ENCODE results near the gene UCN2.

Gene UCN2, protein sequence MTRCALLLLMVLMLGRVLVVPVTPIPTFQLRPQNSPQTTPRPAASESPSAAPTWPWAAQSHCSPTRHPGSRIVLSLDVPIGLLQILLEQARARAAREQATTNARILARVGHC

DNA sequence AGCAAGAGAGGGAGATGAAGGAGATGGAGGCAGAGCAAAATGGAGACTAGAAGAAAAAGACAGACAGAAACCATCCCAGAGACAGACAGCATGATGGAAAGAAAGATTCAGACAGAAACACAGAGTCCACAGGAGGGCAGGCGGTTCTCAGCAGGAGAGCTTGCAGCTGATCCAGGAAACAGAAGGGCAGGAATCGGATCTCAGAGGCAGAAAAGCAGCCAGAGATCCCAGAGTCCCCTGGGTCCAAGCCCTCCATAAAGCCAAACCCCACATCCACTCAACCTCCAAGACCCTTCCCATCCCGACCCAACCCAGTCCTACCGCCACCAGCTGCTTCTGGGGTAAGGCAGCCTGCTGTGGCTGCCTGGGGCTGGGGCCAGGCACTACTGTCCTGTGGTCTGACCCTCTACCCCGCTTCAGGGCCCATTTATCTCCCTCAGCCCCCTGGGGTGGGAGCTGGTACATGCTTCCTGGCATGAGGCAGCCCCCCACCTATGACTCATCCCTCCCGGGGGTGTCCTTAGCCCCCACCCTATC lies at the start of gene UCN2:
Gene UCN2 (minus strand): TSS at position 400 of the 537 bp plus-strand sequence. CDS start 657 bp downstream, outside the sequence.
- DNase-seq (ENCODE audit: low read depth in 2 of 3, low spot score in 2 of 3): no peak

DNA sequence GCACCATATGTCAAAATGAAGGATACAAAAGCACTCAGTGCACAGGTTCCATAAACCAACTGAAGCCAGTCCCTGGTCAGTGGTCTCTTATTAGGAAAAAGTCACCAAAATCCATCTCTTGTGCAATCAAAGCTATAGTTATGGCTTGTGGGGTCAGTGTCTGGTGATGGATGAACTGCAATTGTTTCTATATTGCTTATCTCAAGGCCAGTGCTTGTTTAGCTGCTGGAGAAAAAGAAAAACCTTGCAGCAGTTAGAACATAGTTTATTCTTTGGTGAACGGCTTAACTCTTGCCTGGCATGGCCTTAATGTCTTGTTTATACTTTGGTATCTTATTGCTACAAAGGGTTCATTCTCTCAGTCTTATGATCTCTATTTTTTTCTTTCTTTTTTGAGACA lies 48.7 kb upstream of the UCN2 start:
- DNase-seq (ENCODE audit: low read depth in 2 of 3, low spot score in 2 of 3): no peak

DNA sequence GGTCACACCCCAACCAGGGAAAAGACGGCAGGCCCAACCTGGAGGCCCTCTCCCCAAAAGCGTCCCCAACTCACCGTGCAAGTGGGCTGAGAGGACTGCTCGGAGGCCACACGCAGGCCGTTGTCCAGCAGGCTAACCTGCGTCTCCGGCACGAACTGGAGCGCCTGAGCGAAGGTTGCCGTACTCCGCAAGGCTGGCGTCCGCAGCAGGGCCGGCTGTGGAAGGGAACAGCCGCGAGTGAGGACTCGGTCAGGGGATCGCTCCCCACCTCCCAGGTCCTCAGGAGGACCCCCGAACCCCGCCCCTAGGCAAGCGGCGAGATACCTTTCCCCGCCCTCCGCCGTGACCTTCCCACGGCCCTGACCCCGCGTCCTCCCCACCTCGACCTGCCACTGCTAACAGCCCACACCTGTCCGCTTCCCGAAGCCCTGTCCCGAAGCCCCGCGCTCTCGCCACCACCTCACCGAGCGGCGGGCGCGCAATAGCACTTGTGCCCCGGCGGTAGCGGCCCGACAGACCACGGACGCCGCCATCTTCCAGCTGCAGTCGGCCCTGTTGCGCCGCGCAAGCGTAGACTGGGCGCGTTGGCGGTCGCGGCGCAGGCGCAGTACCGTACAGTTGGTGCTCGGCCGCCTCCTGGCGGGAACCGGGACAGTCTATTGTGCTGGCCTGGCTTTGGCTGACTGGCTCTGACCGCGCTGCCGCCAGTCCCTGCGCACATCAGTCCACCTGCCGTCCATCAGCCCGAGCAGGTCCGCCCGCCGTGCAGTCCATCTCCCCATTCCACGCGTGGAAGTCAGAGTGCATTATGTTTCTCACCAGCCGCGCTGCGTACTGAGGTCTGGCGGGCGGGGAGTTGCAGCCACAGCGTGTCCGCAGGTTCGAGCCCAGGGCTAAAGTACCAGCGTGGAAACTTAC lies 45.8 kb upstream of the UCN2 start, which contains the start of gene UQCRC1:
Gene UQCRC1 (minus strand): TSS at position 559 of the 918 bp plus-strand sequence. CDS start 26 bp downstream, at position 533.
- DNase-seq (ENCODE audit: low read depth in 2 of 3, low spot score in 2 of 3): peak; percentile 82 to 87 (median 86)

DNA sequence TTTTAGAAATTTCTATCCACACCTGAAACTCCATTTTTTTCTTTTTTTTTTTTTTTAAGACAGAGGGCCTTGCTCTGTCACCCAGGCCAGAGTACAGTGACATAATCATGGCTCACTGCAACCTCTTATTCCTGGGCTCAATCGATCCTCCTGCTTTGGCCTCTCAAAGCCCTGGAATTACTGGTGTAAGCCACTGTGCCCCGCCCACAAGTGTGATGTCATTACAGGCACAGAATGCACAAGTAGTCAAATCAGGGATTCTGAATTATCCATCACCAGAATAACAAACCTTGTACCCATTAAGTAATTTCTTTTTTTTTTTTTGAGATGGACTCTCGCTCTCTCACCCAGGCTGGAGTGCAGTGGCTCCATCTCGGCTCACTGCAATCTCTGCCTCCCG lies 43.9 kb upstream of the UCN2 start:
- no peak for DNase-seq (ENCODE audit: low read depth in 2 of 3, low spot score in 2 of 3)

DNA sequence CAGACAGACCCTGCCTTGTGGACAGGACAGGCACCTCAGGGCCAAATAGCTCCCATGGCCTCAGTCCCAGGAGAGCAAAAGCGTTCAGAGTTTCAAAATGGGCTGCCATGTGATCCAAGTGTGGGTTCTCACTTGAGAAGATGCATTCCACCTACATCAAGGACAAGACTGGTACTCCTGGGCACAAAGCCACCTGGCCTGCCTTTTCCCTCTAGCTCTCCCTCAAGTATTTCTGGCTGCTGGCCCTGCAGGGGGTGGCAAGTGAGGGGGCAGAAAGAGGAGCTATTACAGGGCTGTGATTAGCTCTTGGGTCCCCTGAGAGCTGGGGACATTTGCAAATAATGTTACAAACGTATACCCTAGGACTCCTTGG lies 38.0 kb upstream of the UCN2 start:
- no peak for DNase-seq (ENCODE audit: low read depth in 2 of 3, low spot score in 2 of 3)

DNA sequence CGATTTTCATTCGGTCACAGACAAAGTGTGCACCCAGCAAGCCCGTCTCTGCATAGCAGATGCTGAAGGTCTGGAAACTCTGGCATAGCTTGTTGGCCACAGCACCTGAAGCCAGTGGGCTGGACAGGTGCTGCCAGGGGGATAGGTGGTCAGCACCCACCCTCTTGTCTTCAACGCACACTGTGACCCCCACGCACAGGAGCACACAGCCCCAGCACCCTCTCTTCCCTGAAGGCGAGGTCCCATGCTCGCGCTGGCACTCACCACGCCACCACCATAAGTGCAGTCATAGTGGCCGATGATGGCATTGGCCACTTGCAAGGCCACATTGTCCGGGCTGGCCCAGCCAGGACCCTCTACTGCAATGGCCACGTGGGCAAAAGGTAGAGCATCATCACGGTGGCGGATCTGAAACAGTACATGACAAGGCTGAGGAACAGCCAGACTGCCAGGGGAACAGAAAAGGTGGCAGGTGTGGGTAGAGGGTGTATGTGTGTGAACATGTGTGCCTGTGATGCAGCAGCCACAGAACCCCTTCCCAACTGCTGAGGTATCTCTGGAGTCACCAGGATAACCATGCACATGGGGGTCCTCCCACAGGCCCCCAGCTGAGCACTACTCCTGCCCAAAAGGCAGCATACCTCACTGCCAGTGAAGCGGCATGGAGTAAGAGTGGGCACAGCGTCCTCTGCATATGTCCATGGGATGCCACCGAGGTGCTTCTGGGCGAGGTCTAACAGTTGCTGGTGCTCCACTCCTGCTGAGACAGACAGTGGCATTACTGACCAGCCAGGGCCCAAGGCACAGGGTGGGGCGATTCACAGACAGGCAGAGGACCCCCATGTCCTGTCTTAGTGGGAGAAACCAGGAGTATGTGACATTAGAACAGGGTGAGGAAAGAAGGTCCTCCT lies 37.4 kb upstream of the UCN2 start:
- DNase-seq (ENCODE audit: low read depth in 2 of 3, low spot score in 2 of 3): no peak

DNA sequence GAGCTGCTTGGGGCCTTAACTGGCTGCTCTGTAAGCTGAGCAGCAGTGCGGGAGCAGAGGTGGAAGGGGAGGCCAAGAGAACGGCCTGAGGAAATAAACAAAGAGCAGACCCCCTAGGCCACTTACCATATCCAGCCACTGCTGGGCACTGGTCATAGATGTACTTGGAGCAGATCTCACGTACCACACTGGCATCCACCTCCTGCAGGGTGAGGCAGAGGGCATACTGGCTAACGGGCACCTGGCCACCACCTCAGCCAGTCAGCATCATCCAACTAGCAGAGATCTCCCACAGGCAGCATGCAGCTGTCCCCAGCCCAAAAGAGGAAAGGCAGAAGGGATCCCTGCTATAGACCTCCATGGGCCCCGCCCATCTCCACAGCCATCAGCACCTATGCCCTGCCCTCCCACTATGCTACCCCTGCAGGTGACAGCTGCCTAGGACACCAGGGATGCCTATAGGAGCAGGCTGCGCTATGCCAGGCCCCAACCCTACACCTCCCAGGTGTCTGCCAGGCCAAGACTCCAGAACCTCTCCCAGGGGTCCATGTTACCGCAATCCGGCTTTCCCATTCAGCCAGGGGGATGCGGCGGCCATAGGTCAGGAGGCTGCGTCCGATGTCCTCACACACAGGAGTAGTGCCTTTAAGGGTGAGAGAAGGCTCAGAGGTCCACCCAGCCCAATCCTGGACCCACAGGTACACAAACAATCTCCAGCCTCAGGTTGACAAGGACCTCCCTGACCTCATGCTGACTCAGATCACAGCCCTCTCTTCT lies 36.1 kb upstream of the UCN2 start:
- DNase-seq (ENCODE audit: low read depth in 2 of 3, low spot score in 2 of 3): no peak

DNA sequence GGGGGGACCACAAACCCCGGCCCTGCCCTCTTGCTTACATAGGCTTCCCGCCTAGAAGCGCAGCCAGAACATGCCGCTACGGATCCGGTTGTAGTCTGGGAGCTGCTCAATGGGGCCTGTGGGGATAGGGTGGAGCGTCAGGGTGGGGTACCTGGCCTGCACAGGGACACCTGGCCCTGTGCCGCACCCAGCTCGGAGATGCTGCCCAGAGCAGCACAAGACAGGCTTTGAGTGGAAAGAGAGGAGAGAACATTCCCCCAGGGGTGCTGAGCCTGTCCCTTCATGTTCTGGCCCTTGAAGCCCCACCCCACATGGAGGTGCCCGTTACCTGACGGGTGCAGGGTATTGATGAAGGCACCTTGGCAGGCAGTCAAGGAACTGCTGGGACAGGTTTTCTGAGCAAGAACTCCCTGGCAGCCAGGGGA lies 35.5 kb upstream of the UCN2 start:
- no peak for DNase-seq (ENCODE audit: low read depth in 2 of 3, low spot score in 2 of 3)

DNA sequence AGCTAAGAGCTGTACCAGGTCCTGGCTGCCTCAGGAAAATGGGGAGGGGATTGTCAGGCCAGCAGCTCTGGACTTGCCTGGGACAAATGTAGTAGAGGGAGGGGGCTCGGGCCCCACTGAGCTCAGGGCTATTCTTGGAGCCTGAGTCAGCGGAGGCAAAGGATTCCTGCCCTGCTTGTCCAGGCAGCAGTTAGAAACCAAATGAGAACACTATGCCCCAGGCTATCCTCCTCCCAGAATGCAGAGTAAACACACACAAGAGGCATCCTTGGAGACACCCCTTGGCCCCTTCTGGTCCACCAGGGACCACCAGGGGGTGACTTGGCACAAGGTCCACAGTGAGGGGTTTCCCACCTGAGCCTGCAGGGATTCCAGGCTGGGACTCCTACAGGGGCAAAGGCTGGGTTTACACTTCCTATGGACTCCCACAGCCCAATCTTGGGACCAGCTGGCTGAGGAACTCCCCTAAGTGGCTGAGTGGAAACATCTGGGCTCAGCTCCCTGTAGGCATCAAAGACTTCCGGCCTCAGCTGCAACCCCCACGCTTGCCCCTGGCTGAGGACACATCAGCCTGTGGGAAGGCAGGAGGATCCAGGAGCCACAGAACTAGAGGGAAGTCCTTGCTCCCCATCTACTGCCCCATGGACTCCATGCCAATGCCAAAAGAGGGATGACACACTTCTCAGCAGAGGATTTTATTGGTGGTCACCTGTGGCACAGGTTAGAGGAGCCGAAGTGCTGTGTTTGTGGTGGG lies 34.9 kb upstream of the UCN2 start:
- no peak for DNase-seq (ENCODE audit: low read depth in 2 of 3, low spot score in 2 of 3)

DNA sequence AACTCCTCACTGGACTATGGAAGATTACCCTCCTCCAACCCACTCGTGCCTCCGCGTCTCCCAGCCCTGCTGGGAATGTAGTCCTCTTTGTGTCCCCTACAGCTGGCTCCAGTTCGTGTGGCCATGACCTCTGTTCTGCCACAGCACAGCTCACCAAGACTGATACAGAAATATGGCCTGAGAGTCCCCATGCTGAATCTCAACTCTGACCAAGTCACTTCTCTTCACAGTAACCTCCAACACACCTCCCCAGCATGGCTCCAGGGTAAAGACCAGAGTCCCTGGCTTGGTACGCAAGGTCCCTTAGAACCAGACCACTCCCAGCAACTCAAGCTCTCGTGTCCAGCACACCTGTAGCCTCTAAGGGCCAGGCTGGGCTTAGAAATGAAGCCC lies 33.8 kb upstream of the UCN2 start:
- DNase-seq (ENCODE audit: low read depth in 2 of 3, low spot score in 2 of 3): no peak

DNA sequence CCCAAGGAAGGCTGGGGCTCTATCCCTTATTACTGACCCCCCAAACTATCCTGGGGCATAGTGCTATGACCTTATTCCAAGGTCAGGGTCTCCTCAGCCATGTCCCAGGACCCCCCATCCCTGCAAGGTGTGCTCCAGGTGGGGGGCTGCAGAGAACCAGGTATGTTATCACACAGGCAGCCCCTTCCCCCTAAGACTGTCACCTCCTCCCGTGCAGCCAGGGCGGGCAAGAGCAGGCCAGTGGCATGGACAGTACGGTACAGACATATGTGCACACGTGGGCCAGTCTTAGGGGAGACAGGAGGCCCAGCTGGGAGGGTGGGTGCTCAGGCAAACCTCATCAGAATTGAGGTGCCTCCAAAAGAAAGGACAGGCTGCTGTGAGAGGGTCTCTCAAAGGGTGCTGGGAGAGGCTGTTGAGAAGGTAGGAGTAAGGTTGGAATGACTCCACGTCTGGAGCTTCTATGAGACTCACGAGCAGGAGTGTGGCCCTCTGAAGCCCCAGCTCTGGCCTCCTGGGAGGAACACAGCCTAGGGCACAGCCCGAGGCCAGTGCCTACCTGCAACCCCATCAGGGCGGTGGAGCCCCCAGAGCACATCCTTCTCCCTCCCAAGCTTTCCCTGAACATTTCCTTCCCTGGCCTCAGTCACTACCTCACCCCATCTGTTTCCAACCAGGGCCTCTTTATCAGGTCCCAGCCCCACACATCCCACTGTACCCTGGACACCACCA lies 33.3 kb upstream of the UCN2 start:
- DNase-seq (ENCODE audit: low read depth in 2 of 3, low spot score in 2 of 3): no peak

DNA sequence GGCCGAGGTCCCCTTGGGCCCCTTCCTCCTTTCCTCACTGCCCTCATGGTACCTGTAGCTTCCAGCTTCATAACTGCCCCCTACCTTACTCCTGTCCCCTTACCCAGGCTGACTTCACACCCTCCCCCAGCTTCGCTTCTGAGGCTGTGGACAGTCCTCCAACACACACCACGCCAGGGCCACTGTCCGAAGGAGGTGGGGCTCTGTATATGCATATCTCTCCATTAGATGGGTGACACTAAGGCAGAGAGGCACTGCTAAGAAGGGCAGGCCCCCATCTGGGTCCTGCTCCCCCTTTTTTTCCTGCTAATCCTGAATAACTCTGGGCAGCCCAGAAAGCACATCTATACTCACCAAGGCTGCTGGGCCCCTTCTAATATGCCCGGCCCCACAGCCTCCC lies 32.6 kb upstream of the UCN2 start:
- DNase-seq (ENCODE audit: low read depth in 2 of 3, low spot score in 2 of 3): no peak

DNA sequence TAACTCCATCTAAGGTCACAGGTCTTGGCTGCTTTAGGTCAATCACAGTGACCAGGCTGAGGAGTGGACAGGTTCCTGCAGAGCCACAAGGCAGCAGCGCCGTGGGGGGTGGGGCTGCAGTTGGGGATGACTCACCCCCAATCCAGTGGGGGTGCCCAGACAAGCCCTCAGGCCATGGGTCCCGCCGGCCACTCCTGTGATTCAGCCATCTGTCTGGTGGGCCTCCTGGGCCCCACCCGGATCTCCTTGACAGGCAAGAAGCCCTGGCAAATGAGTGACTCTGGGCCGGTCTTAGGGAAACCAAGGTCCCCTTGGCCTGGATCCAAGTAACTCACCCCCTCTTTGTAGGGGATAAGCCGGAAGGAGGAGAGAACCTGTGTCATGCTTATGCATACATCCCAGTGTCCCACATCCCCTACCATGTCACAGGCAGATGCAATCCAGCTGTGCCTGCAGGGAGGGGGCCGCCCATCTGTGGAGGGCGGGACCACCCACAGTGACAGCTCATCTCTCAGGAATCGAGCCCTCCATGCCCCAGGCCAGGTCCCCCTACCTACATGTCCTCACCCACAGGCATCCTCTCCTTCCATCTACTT lies 32.0 kb upstream of the UCN2 start:
- no peak for DNase-seq (ENCODE audit: low read depth in 2 of 3, low spot score in 2 of 3)

DNA sequence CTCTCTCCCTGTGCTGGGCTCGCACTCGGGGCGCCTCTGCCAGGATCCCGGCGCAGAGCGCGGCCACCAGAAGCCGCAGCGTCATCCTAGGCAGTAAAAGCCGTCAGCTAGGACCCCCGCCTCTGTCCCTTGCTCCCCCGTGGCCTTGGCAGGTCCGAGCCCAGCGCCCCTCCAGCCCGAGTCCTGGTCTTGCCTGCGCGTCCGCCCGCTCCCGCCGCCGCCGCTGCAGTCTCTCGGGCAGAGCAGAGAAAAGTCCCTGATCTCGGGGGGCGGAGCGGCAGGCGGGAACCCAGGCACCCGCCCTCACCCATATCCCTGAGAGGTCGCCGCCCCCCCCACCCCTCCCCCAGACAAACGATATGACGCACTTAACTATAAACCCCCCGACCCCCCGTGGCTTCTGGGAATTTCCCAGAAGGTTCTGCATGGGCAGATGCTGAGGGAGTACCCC lies 31.5 kb upstream of the UCN2 start, which contains the start of gene COL7A1:
Gene COL7A1 (minus strand): TSS at position 255 of the 451 bp plus-strand sequence. CDS start 170 bp downstream, at position 85.
- DNase-seq (ENCODE audit: low read depth in 2 of 3, low spot score in 2 of 3): no peak

DNA sequence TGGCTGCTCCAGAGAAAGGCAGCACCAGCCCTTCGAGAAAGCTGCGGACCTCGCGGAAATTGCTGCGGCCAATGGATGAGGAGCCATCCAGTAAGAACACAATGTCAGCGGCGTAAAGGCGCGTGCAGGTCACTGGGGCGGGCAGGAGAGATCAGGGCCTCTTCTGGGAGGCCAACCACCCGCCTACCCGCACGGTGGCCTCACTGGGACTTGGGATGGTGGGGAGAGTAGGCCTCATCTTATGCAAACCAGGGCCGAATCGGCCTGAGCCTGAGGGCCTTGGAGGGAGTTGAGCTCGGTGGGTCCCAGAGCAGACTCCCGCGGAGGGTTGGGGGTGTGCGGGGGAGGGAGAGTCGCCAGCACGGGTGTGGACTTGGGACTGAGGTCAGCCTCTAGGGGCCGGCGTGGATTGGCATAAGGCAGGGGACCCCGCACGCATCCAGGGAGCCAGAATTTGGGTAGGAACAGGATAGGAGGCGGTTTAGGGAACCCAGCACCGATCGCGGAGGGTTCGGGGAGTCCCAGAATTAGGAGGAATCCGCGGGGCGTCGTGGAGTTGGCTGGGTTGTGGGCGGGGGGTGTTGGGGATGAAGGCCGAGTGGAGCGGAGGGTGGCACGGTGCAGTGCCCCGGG lies 31.0 kb upstream of the UCN2 start:
- DNase-seq (ENCODE audit: low read depth in 2 of 3, low spot score in 2 of 3): no peak

DNA sequence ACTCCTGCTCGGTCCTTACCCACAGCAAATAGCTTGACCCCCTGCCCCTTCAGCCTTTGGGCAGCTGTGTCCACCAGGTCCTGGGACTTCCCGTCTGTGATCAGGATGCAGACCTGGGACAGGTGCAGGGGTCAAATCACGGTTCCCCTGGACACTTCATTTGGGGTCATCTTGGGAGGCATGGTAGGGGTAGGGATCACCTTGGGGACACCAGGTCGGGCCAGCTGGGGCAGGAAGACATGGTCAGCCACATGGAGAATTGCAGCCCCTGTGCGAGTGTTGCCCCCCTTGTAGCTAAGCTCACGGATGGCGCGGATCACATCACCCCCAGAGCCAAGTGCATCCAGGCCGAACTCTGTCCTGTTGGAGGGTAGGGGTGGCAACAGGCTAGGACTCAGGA lies 29.8 kb upstream of the UCN2 start:
- DNase-seq (ENCODE audit: low read depth in 2 of 3, low spot score in 2 of 3): no peak

DNA sequence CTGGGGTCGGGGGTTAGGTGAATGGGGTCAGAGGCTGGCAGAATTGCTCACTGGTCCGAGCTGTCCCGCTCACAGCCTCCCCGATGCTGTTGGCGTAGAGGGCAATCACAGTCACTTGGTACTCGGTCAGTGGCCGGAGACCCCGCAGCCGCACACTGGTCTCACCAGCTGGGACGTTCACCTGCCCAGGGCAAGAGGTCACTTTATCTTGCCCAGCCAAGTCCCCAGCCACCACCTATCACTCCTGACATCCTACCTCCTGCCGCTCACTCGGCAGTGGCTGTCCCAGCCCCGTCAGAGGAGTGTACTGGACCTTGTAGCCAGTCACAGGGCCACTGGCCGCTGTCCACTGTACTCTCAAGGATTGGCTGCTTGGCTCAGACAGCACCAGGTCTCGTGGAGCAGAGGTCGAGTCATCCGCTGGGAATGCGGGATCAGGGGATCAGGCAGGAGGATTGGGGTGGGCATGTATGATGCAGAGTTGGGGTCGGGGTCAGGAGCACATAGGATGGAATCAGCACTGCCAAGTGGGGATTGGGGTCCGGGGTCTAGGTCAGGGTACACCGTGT lies 29.0 kb upstream of the UCN2 start:
- no peak for DNase-seq (ENCODE audit: low read depth in 2 of 3, low spot score in 2 of 3)

Data from activated CD8-positive, alpha-beta memory T cell treated with anti-CD3 and anti-CD28 coated beads for 48 hours (primary cell).